CD4-positive, alpha-beta T cell treated with Interleukin-21 for 1 hour (primary cell): ENCODE results near the gene ALDH3A1.

Experiments
- DNase-seq: peaks from one replicate; pipeline ENCODE4 v3.0.0-alpha.2; 2020

Gene ALDH3A1

GRCh38 chr17:19759568-19760549 is 11.8 kb upstream of the ALDH3A1 start:
- DNase-seq: no peak

GRCh38 chr17:19757536-19758180 is 9.6 kb upstream of the ALDH3A1 start:
- DNase-seq: no peak

GRCh38 chr17:19756546-19756945 is 8.4 kb upstream of the ALDH3A1 start:
- no peak for DNase-seq

GRCh38 chr17:19755821-19756510 is 7.9 kb upstream of the ALDH3A1 start:
- DNase-seq: no peak

DNA sequence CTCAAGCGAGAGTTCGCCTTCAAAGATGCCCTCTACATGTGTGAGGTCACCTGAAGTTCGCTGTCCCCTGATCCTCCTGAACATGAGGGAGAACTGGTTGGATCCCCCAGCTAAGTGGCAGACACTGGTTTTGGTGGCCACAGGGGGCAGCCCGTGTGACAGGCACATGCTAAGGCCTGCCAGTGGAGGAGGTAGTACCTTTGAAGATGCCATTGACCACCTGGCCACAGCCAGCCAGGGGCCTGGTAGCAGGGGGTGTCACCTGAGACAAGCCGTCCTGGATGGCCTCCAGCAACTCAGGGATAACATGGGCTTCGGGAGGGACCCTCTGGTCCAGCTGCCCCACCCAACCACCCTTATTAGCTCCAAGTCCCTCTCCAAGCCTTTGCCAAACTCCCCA is 7.3 kb upstream of the ALDH3A1 start:
- no peak for DNase-seq

DNA sequence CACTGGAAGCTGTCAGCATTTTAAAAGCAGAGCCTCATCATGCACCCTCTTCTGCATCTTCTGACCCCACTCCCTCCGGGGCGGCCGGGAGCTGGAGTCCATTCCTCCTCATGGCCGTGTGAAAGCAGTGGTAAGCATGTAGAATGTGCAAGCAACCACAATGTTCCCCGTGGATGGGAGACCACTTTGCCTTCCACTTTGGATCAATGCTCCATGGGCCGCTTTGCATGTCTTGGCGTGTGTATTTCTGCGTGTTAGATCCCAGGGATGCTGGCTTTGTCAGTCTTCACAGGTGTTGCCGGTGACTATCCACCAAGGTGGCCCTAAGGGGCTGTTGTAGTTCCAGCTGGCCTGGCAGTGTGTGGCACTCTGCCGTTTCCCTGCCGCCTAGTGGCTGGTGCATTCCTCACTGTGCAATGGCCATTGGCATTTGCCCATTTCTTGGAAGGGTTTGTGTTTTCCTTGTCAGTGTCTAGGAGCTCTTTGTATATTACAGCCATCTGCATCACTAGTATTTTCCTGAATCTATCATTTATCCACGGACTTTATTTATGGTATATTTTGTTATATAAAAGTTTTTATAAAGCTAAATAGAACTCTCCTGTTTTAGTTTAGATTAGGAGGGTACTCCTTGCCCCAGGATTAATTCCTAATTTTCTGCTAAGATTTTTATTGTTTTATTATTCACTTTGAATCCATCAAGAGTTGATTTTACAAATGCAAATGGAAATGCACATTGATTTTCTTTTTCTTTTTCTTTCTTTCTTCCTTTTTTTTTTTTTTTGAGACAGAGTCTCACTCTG is 5.8 kb upstream of the ALDH3A1 start:
- DNase-seq: no peak

DNA sequence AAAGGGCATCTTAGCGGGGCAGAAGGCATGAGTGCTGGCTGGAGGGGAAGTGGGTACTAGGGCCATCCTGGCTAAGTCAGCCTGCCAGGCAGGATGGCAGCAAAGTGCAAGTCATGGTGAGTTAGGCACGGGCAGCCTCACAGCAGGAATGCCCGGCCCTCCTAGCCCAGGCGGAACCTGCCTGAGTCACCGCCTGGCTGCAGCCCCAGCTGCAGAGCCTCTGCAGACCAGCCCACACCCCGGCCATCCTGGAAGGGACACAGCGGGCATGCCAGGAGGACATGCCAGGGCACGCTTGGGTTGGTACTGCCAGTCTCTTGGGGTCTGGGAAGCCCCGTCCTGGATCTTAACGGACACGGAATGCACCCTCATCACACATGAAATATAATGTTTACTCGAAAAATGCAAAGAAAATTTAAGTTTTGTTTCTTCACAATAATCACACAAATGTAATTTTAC is 5.0 kb upstream of the ALDH3A1 start:
- no peak for DNase-seq

DNA sequence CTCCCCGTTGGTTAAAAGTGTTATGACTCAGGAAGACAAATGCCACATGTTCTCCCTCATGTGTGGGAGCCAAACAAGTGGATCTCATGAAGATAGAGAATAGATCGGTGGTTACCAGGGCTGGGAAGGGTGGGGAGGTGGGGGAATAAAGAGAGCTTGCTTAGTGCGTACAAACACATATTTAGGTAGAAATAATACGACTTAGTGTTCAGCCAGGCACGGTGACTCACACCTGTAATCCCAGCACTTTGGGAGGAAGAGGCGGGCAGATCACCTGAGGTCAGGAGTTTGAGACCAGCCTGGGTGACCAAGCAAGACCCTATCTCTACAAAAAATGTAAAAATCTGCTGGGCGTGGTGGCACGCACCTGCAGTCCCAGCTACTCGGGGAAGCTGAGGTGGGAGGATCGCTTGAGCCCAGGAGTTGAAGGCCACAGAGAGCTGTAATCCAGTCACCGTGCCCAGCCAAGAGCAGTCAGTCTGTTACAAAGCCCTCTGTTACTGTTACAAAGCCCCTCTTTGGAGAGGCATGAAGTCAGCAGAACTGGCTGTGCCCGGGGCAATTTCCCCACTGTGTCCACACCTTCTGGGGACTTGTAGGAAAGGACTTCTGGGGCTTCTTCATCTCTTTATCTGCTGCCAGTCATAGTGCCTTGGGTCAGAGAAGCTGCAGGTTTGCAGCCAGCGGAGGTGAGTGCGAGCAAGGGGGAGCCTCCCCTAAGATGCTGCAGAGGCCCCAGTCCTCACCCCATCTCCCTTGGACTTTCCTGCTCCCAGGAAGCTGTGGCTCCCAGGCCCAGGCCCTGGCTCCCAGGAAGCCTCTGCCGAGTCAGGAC is 4.3 kb upstream of the ALDH3A1 start:
- DNase-seq: no peak

DNA sequence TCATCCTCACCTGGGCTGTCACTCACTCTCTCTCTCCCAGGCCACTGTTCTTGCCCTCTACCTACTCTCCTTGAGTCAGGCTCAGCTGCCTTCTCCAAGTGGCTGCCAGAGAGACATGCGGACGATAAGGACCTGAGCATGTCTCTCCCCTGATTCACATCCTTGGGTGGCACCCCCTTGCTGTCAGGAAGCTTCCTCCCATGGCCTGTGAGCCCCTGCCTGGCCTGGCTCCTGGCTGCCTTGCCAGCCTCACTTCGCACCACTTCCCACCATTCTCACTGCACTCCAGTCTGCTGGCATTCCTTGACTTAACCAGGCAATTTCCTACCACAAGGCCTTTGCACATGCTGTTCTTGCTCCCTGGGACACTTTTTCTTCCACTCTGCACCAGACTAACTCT is 2.7 kb upstream of the ALDH3A1 start:
- DNase-seq: no peak

DNA sequence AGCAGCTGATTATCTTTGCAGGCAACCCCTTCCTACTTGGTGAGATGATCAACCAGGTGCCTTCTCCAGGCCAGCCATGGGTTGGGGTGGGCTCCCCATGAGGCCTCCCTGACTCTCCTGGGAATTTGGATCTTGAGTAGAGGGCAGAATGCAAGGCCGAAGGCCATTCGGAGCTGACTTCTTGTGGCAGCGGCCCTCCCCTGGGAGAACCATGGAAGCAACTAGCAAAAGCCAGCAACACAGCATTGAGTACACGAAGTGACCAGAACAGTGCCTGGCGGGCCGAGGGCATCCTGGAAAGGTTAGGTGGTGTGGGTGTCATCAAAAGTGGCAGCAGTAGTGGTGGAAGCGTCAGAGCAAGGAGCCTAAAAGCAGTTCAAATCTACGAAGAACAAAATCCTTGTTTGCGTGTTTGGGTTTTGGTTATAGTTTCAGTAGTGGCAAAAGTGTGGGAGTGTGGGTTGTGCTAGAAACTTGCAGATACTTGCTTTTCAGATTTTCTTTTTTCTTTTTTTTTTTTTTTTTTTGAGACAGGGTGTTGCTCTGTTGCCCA is 2.0 kb upstream of the ALDH3A1 start:
- no peak for DNase-seq

GRCh38 chr17:19748807-19749193 is 702 bp upstream of the ALDH3A1 start:
- DNase-seq: no peak

DNA sequence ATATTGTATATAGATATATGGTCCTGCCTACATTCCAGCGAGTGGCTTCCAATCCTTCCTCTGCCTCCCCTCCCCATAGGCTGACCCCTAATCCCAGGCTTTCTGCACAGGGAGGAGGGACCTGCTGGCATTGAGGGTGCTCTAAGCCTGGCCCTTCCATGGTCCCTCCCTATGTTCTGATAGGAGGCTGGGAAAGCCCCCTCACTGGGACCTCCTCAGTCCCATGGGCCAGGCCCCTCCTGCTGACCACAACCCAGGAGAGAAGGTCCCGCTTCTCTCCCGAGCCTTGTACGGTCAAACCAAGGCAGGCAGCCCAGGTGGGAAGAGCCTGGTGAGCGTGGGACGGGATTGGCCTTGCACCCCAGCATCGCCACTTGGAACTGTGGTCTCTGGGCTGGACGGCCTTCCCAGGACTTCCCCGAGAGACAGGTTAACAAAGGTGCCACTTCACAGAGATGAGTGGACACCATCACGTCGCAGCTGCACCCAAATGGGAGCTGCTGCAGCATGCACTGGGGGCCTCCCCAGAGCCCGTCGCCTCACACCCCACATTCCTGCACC is 859 bp downstream of the ALDH3A1 start:
- no peak for DNase-seq

DNA sequence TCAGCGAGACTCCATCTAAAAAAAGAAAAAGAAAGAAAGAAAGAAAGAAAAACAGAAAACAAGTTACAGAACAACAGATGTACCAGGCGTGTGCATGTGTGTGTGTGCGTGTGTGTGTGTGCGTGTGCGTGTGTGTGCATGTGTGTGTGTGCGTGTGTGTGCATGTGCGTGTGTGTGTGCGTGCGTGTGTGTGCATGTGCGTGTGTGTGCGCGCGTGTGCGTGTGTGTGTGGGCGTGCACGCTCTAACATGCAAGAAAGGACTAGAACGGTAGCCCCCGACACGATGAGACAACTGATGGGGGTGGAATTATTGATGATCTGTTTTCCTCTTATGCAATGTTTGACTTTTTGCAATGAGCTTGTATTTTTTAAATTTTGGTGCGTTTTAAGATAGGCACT is 1.6 kb downstream of the ALDH3A1 start:
- no peak for DNase-seq

DNA sequence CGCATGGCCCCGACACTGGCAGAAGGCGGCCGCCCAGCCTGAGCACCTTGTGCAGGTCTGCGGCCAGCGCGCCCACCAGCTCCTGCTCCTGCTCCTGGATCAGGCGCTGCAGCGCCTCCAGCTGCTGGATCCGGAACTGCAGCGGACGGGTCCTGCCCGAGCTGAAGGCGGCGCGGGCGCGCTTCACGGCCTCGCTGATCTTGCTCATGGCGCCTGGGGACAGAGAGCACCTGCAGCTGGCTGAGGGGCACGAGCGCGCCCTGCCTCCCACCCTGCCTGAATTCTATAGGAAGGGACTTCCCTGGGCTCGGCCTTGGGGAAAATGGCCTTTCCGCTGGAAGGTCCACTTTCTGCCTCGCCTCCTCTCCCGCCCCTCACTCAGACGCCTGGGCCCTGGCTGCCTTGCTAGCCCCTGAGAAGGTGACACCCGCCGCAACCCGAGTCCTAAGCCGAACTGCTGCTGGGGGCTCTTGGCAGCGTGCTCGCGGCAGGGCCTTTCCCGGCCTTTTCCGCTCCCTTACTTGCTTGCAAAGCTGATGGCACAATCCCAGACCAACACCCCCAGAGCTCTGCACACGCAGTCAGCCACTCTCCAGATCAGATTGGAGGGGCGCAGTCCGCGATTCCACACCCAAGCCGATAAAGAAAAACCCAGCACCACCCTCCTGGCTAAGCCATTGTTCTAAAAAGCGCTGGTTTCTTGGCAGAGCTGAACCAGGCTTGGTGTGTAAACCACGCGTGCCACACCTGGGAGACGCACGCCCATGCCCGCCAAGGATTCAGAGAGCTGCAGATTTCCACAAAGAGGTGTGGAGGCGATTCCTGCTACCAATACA is 3.0 kb downstream of the ALDH3A1 start:
- DNase-seq: peak; percentile 83

- no peak for DNase-seq
These were observed 3.6 kb downstream of the ALDH3A1 start for GRCh38 chr17:19744492-19744891.

GRCh38 chr17:19743101-19744100 is 4.7 kb downstream of the ALDH3A1 start:
- DNase-seq: no peak

GRCh38 chr17:19742495-19742894 is 5.6 kb downstream of the ALDH3A1 start:
- no peak for DNase-seq

DNA sequence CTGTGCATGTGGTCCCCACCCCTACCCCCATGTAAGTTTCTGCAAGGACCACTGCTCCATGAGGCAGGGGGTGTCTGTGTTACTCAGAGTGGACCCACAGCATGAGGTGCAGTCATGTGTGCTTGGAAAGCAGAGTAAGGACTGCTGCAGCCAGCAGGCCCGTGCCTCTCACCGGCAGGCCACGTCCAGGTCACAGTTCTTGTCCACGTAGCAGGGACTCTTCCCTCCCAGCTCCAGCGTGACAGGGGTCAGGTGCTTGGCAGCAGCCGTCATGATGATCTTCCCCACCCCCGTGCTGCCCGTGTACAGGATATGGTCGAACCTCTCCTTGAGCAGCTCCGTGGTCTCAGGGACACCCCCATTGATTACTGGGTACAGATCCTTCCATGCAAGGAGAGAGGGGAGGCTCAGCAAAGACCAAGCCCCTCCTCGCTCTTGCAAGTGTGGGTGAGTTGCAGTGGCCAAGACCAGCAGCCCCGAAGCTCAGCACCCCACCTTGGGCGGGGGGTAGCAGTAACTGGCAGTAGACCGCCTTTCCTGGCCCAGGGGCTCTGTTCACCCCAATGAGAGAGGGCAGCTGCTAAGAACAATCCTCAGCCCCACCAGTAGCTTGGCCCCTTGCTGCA is 6.2 kb downstream of the ALDH3A1 start:
- no peak for DNase-seq
